Endothelial cell of umbilical vein (primary cell): Measurements from ENCODE around the gene GALK2. TPM values are rescaled to one million over a fixed set of nuclear protein-coding genes. Genes with fewer than 3 reads are reported as not detected.

Source experiments
- BruUV-seq: library from RNA; stranded (reverse); fragments of 400-500 nt; replicated peaks from 2 replicates; lab custom pipeline; 2021; lab: Mats Ljungman, UMichigan
- CTCF ChIA-PET: fragments of 300-600, 350-600 bp; sonication (Branson Sonifier 250); formaldehyde crosslinking; loops from one replicate; lab custom pipeline; 2021; ENCODE audit warnings: antibody characterized with exemption, inconsistent platforms; lab: Charles Lee
- POLR2A ChIA-PET: fragments of 300-600, 350-600 bp; sonication (Branson Sonifier 250); formaldehyde crosslinking; loops from one replicate; lab custom pipeline; 2021; ENCODE audit warnings: antibody characterized with exemption, inconsistent platforms; lab: Charles Lee
- DNase-seq: peaks from one replicate; pipeline ENCODE4 v3.0.0-alpha.2; 2011; ENCODE audit warnings: low read depth, low spot score
- FAIRE-seq: peaks from 2 replicates; lab custom pipeline; 2011; peaks lifted over from hg19 to GRCh38; lab: Jason Lieb, UNC
- H2AFZ ChIP-seq: 2 replicates; pipeline ENCODE4 v1.6.0; 2012; ENCODE audit warnings: low read depth, low read length, control low read depth, inconsistent platforms
- H3K27ac ChIP-seq: 2 replicates; pipeline ENCODE4 v1.5.1; 2011; ENCODE audit warnings: low read depth, mild to moderate bottlenecking, control low read depth, low read length, moderate library complexity; ENCODE audit not compliant: insufficient read depth
- H3K27me3 ChIP-seq, 2 experiments: 2 replicates each; pipeline versions ENCODE4 v1.6.0 to v1.6.1; 2011; ENCODE audit warnings: low read length in 2 of 2, mixed read lengths in 1 of 2; ENCODE audit not compliant: control insufficient read depth in 2 of 2, insufficient read depth in 2 of 2
- H3K36me3 ChIP-seq, 2 experiments: 2 replicates in 1 of 2; 3 replicates in 1 of 2; pipeline ENCODE4 v1.5.1; 2011; ENCODE audit warnings: low read length in 2 of 2, mild to moderate bottlenecking in 1 of 2, moderate library complexity in 1 of 2; ENCODE audit not compliant: control insufficient read depth in 2 of 2, insufficient read depth in 2 of 2; ENCODE audit errors: extremely low read depth in 1 of 2
- H3K4me1 ChIP-seq: 3 replicates; pipeline ENCODE4 v1.5.1; 2011; ENCODE audit warnings: mild to moderate bottlenecking, low read length; ENCODE audit not compliant: control insufficient read depth, insufficient read depth; ENCODE audit errors: extremely low read depth
- H3K4me2 ChIP-seq: 2 replicates; pipeline ENCODE4 v1.6.1; 2011; ENCODE audit warnings: low read length, control low read depth, mixed read lengths; ENCODE audit not compliant: insufficient read depth
- H3K4me3 ChIP-seq, 3 experiments: fragments of 200-600 bp in 1 of 3; sonication (generic), shearing (Covaris generic) in 1 of 3; replicated peaks in 1 of 3; 2 replicates each; pipeline ENCODE4 v1.5.1; 2011 to 2016; ENCODE audit warnings: control low read depth in 3 of 3, low read length in 3 of 3, mild to moderate bottlenecking in 2 of 3, inconsistent platforms in 1 of 3, low read depth in 1 of 3, moderate library complexity in 1 of 3; ENCODE audit not compliant: insufficient read depth in 1 of 3
- H3K79me2 ChIP-seq: 2 replicates; pipeline ENCODE4 v1.6.0; 2012; ENCODE audit warnings: low read length, inconsistent platforms; ENCODE audit not compliant: control insufficient read depth, insufficient read depth
- H3K9ac ChIP-seq: replicated peaks from 2 replicates; pipeline ENCODE3; 2011; ENCODE audit warnings: low read length, control low read depth; ENCODE audit not compliant: insufficient read depth; ENCODE audit errors: extremely low read depth
- H3K9me1 ChIP-seq: replicated peaks from 3 replicates; pipeline ENCODE4 v1.6.0; 2011; ENCODE audit warnings: mild to moderate bottlenecking, low read length; ENCODE audit not compliant: control insufficient read depth, insufficient read depth; ENCODE audit errors: extremely low read depth
- H3K9me3 ChIP-seq: replicated peaks from 2 replicates; pipeline ENCODE4 v1.5.1; 2012; ENCODE audit warnings: low read length, inconsistent platforms; ENCODE audit not compliant: control insufficient read depth, insufficient read depth
- H4K20me1 ChIP-seq: replicated peaks from 2 replicates; pipeline ENCODE3; 2011; ENCODE audit warnings: mild to moderate bottlenecking, low read length; ENCODE audit not compliant: control insufficient read depth, insufficient read depth; ENCODE audit errors: extremely low read depth
- EZH2 ChIP-seq: IDR thresholded peaks from 2 replicates; pipeline ENCODE4 v1.6.1; 2012; ENCODE audit warnings: borderline replicate concordance, low read depth, mild to moderate bottlenecking, moderate library complexity, low read length, inconsistent platforms; ENCODE audit not compliant: severe bottlenecking
- FOS ChIP-seq: IDR thresholded peaks from 2 replicates; pipeline ENCODE4 v1.6.1; 2011; ENCODE audit warnings: mild to moderate bottlenecking, low read length, moderate library complexity, borderline replicate concordance; ENCODE audit not compliant: insufficient read depth
- GATA2 ChIP-seq: IDR thresholded peaks from 2 replicates; pipeline ENCODE4 v1.7.0; 2011; ENCODE audit warnings: low read depth, mild to moderate bottlenecking, moderate library complexity, mixed read lengths, low read length; ENCODE audit not compliant: insufficient read length, insufficient read depth
- JUN ChIP-seq: IDR thresholded peaks from 2 replicates; pipeline ENCODE4 v1.6.1; 2011; ENCODE audit warnings: borderline replicate concordance, low read depth; ENCODE audit not compliant: insufficient read length, insufficient read depth
- MYC ChIP-seq: IDR thresholded peaks from one replicate; pipeline ENCODE4 v1.6.1; 2011; ENCODE audit warnings: mild to moderate bottlenecking, low read depth, low read length
- POLR2A ChIP-seq: IDR thresholded peaks from 2 replicates; pipeline ENCODE4 v1.6.1; 2012; ENCODE audit warnings: low read depth, mild to moderate bottlenecking, control low read depth, low read length
- POLR2AphosphoS5 ChIP-seq: IDR thresholded peaks from 2 replicates; pipeline ENCODE4 v1.6.1; 2012; ENCODE audit warnings: low read depth, mild to moderate bottlenecking, control low read depth, low read length, moderate library complexity; ENCODE audit not compliant: insufficient read depth
- dilution Hi-C: fragments of 300-500 bp; cut with MboI; formaldehyde crosslinking; loops from one replicate; pipeline ENCODE4 v1.15.0; 2019; ENCODE audit warnings: low sequenced_read_pairs; ENCODE audit not compliant: extremely low pct_ligation_motif_present
- intact Hi-C: fragments of 100-400 bp; cut with micrococcal nuclease; formaldehyde crosslinking; loops from one replicate; pipeline ENCODE4 v1.10.0; 2022
- polyA plus RNA-seq, 4 experiments: library from polyadenylated mRNA; depleted of rRNA in 3 of 4; stranded (reverse) in 3 of 4; unstranded in 1 of 4; fragments of >200 nt; gene quantifications; 2 replicates each; pipeline versions ENCODE4 v1.2.1 to v1.2.3, GENCODE V29; 2011 to 2012; ENCODE audit warnings: missing spikeins in 1 of 4
- total RNA-seq: library from RNA; stranded (reverse); gene quantifications from 2 replicates; pipeline ENCODE4 v1.2.3, GENCODE V29; 2021
- TF ChIP-seq, protein P1 (sequence below): IDR thresholded peaks from 2 replicates; pipeline ENCODE4 v1.6.1; 2011; ENCODE audit not compliant: insufficient read depth, insufficient read length
- TF ChIP-seq, protein P2 (sequence below), 2 donors: IDR thresholded peaks; 1 replicate in 1 of 2; 2 replicates in 1 of 2; pipeline ENCODE4 v1.5.1; 2011; ENCODE audit warnings: low read length in 2 of 2, mild to moderate bottlenecking in 2 of 2, moderate library complexity in 2 of 2, control low read depth in 1 of 2, inconsistent platforms in 1 of 2, low read depth in 1 of 2; ENCODE audit not compliant: insufficient read depth in 1 of 2; ENCODE audit errors: extremely low read depth in 1 of 2

GALK2 gene
- total and polyA plus RNA-seq, 2 donors (not counting 3 experiments of a cell fraction or from before 2014, with no cell fraction given), result 19.9 to 31.3 TPM

DNA sequence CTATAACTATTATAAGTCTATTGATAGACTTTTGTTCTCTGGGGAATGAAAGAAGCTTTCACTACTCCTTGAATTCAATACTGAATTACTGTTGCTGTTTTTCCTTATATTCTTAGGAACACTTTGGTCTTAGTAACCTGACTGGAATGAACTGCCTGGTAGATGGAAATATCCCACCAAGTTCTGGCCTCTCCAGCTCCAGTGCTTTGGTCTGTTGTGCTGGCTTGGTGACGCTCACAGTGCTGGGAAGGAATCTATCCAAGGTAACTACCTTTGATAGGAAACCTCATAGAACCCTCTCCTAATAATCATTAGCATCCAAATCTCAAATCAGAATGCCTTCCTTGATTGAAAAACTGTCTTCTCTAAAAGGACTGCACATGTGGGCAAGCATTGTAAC lies 69.1 kb downstream of the GALK2 start:
- H3K4me1 ChIP-seq, result peaks cover 7% of the 10 kb centered on the region
- ChIA-PET POLR2A (no interaction called here), CTCF (interaction anchor here (1.0 to 6.4 kb wide), 2 partner anchors 183 to 906 kb away, joined by 4 to 282 read pairs; partner anchors contain the start of gene FGF7)
- intact Hi-C loops (loop anchor here (10.0 kb wide), 1 partner anchor 386 kb away; the partner anchor contains the start of genes DTWD1 and FAM227B), dilution Hi-C loops (no loop called here)
- H3K27ac ChIP-seq, result no peak overlapping the region
- H3K9me1 ChIP-seq, result no peaks in the 10 kb centered on the region
- DNase-seq, result no peak
- no peaks in the 10 kb centered on the region for H4K20me1 ChIP-seq
- no peak for FAIRE-seq
- H3K9me3 ChIP-seq, result no peaks in the 10 kb centered on the region
- H3K4me3 ChIP-seq, result no peak overlapping the region
- no peak overlapping the region for H2AFZ ChIP-seq
- TF ChIP-seq JUN (no peak), MYC (no peak), EZH2 (no peak), GATA2 (no peak), POLR2AphosphoS5 (no peak), POLR2A (no peak), FOS (no peak)
- TF ChIP-seq, protein P1, sequence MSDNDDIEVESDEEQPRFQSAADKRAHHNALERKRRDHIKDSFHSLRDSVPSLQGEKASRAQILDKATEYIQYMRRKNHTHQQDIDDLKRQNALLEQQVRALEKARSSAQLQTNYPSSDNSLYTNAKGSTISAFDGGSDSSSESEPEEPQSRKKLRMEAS, result no peak
- TF ChIP-seq, protein P2, sequence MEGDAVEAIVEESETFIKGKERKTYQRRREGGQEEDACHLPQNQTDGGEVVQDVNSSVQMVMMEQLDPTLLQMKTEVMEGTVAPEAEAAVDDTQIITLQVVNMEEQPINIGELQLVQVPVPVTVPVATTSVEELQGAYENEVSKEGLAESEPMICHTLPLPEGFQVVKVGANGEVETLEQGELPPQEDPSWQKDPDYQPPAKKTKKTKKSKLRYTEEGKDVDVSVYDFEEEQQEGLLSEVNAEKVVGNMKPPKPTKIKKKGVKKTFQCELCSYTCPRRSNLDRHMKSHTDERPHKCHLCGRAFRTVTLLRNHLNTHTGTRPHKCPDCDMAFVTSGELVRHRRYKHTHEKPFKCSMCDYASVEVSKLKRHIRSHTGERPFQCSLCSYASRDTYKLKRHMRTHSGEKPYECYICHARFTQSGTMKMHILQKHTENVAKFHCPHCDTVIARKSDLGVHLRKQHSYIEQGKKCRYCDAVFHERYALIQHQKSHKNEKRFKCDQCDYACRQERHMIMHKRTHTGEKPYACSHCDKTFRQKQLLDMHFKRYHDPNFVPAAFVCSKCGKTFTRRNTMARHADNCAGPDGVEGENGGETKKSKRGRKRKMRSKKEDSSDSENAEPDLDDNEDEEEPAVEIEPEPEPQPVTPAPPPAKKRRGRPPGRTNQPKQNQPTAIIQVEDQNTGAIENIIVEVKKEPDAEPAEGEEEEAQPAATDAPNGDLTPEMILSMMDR (IDR thresholded peaks at IDR 0.05; ENCODE audit: extremely low read depth in 1 of 2, insufficient read depth in 1 of 2, low read depth in 1 of 2, low read length in 2 of 2), result no peak
- BruUV-seq, result no TSS peak
- no peak overlapping the region for H3K9ac ChIP-seq
- peaks cover 3% of the 10 kb centered on the region in 2 experiments for H3K36me3 ChIP-seq
- H3K27me3 ChIP-seq, result no peaks in the 10 kb centered on the region
- no peaks in the 10 kb centered on the region for H3K79me2 ChIP-seq
- no peak overlapping the region for H3K4me2 ChIP-seq
